NCI-H2196 treated with DMSO at 0.1 percent for 48 hours (cell line): ENCODE measurements around the gene SYT5.

Source experiments
- DNase-seq: peaks from one replicate; lab custom pipeline; 2025; ENCODE audit not compliant: unreplicated experiment; lab: John Stamatoyannopoulos, UW

Gene SYT5

DNA sequence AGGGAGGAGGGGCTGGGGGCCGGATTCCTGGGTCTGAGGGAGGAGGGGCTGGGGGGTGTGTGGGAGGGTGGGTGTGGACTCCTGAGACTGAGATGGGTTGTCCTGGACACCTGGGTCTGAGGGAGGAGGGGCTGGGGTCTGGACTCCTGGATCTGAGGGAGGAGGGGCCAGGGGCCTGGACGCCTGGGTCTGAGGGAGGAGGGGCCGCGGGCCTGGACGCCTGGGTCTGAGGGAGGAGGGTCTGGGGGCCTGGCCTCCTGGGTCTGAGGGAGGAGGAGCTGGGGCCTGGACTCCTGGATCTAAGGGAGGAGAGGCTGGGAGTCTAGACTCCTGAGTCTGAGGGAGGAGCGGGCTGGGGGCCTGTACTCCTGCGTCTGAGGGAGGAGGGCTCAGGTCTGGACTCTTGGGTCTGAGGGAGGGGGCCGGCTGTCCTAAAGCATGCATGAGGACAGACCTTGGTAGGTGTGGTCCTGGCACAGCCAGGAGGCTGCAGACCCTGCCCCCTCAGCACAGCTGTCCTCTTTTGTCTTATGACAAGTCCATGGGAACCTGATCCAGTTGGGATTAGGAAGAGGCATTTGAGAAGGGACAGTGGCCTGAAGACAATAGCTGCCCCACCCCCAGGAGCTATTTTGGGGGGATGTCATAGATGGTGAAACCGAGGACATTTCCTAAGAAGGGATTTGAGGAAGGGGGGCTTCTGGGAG is 32.4 kb downstream of the SYT5 start:
- DNase-seq = no peak

DNA sequence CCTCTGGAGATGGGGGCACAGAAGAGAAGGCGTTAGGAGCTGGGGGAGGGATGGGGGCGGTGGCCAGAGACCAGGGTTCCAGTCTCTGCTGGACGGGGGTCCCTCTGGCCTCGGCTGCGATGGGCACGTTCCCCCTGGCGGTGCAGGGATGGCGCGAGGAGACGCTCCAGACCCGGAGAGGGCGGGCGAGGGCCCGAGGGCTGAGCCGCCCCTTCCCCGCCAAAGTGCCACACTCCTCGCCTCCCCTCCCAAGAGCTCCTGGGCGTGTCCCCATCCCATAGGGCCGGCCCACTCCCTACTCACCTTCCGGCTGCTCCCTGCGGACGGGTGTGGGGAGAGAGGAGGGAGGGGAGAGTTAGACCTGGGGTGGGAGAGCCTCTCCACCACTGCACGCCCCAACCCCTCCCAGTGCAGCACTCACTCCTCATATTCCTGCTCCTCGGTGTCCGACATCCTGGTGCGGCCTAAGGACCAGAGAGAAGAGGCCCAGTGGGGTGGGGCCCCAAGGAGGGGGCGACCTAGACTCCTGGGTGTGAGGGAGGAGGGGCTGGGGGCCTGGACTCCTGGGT is 33.3 kb downstream of the SYT5 start:
- DNase-seq = peak; percentile 82

DNA sequence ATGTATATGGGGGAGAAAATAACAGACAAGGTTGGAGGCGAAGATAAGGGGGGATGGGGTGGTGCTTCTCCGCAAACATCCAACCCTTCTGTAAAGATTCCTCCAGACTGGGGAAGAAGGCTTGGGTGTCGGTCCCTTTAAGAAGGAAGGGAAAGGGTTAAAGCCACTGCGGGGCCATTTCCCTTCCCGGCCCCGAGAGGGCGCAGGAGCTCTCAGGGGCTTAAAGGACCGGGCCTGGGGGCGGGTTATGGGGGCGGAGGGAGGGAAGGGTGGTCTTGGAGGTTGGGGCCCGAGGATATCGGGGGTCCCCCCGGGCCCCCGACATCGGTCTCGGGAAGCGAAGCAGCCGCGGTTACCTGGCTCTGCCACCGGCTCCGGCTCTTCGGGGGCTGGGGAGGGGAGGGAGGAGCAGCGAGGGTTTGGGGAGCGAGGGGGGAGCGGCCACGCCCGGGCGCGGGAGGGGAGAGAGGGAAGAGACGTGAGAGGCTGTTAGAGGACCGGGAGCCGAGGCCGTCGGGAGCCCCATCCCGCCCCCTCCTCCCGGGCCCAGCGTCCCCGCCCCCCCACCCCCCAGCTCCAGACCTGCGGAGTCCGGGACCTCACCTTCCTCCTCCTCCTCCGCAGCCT is 33.9 kb downstream of the SYT5 start:
- DNase-seq = peak; percentile 70

DNA sequence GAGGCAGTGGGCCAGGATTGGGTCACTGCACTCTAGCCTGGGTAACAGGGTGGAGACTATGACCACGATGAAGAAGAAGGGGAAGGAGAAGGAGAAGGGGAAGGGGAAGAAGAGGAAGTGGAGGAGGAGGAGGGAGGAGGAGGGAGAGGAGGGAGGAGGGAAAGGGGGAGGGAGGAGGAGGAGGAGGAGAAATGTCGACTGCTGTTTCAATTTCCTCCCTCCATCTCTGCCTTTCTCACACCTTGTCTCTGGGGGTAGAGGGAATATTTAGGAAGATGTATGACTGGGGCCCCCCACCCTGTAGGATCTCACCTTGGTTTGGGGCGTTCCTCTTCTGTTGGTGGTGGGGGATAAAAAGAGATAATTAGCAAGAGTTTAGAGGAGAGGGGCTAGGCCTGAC is 34.9 kb downstream of the SYT5 start:
- no peak for DNase-seq

DNA sequence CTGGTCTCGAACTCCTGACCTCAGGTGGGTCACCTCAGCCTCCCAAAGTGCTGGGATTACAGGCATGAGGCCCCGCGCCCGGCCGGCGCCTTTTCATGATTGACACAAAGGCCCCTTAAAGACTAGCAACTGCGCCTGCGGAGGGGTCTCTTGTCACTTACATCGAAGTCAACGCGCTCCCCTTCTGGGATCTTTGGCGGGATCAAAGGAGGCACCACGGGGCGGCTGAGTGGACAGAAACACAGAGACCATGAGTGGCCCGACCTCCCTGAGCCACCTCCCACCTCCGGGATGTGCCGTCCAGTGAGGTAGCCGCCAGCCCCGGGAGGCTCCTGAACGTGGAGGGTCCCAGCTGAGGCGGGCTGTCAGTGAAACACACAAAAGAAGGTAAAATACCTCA is 38.4 kb downstream of the SYT5 start:
- no peak for DNase-seq

DNA sequence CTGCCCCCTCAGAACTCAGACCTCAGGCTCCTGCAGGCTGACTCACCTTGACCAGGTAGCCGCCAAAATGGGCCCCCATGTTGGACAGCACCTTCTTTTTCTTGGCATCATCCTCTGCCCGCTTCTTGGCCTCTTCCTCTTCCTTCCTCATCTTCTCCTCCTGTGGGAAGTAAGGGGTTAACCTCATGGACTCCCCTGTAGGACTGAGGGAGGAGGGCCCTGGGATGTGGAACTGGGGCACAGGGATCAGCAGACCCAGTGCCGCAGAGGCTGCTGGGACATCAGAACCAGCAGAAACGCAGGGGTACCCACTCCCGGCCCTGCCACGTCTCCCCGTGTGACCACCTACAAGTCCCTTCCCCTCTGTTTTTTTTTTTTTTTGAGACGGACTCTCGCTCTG is 42.2 kb downstream of the SYT5 start:
- no peak for DNase-seq

DNA sequence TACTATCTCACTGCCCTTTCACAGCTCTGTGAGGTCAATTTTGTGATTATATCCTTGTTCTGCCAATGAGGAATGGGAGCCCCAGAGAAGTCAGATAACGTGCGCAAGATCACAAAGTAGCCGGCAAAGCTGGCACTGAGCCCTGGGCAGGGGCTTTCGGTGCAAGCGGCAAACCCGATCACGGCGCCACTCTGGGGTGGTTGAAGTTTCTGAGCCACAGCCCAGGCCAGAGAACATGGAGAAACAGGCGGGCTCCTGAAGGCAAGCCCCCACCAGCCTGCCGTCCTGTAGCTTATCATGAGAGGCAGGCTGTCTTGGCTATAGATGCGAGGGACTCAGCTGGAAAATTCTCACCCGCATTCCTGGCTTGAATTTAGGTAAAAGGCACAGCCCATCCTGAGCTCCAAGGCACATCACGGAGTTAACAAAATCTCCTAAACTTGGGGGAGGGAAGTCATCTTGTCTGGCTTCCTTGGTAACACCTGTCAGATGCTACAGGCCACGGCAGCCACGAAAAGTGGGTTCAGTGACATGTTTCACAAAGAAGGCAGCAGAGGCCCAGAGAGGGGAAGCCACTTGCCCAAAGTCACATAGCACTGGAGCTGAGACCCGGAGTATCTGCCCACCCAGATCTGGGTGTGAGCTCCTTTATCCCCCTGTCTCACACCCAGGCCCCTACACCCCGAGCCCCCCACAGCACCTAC is 43.5 kb downstream of the SYT5 start:
- DNase-seq = no peak

DNA sequence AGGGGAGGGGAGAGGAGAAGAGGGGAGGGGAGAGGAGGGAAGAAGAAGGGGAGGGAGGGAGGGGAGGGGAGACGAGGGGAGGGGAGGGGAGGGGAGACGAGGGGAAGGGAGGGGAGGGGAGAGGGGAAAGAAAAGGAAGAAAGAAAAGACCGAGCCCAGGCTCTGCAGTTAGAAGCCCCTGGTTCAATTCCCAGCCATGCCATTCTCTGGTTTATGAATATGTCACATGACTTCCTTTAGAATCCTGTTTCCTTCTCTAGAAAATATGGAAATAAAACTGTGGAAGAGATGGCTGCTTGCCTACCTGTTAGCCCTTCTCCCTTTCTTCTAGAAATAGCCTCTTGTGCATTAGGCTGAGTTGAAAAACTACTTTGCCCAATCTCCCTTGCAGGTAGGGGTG is 45.4 kb downstream of the SYT5 start:
- no peak for DNase-seq

DNA sequence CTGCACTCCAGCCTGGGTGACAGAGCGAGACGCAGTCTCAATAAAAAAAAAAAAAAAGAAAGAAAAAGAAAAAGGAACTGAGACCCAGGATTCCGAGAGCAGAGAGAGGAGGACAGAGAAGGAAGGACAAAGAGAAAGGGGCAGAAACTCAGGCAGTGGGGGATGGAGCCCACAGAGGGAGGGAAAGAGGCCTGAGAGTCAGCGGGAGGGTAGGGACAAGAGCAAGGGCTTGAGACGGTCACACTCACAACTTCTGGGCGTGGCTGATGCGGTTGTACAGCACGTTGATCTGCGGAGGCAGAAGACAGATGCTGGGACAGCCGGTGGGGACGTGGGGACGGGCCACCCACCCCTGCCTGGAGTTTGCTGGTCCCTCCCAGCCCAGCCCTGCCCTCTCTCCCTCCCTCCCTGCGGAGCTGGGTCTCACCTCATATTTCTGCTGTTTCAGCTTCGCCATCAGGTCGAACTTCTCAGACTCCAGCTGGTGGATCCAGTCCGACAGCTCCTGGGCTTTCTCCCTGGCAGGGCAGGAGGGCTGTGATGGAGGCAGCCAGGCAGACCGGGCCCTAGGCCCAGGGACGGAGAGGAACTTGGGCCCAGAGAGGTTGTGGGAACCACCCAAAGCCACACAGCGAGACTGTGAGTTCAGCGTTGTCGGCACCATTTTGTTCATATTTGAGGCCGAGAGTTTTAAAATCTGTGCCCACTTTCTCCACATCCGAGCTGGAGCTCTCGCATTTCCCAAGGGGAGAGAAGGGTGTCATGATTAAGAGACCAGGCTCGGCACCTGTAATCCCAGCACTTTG is 46.2 kb downstream of the SYT5 start:
- DNase-seq = no peak

DNA sequence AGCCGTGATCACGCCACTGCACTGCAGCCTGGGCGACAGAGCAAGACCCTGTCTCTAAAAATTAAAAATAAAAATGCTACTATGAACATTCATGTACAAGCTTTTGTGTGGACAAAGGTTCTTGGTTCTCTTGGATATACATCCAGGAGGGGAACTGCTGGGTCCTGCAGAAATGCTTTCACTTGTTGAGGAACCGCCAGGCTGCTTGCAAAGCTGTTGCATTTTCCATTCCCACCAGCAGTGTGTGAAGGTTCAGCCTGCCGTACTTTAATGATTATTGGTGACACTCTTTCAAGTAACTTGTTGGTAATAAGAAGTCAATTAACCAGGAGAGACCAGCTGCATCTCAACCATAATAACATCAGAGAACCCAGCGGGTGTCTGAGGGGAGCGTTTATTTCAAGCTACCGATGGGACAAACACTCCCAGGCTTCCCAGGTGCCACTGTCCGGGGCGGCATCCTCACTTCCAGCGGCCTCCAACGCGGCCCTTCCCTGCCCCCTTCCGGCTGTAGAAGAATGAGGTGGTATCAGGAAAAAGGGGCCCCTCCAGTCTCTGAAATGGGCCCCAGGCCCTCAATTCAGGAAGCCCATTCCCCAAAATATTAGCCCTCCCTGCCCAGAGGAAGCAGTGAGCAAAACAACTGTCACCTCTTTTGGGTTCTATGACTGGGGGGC is 47.5 kb downstream of the SYT5 start:
- DNase-seq = no peak

DNA sequence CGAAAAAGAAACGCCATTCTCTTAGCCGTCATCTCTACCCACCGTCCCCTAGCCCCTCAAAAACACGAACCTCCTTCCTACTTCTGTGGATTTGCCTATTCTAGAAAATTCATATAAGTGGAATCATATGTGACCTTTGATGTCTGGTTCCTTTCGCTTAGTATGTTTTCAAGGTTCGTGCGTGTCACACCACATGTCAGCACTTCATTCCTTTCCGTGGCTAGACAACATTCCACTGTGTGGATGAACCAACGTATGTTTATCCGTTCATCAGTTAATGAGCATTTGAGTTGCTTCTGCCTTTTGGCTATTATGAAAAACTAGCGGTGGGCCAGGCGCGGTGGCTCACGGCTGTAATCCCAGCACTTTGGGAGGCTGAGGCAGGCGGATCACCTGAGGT is 48.7 kb downstream of the SYT5 start:
- DNase-seq = no peak
